Activated CD4-positive, CD25-positive, alpha-beta regulatory T cell treated with anti-CD3 and anti-CD28 coated beads, Interleukin-2, amount 50 U/mL, for 24 hours (primary cell): ENCODE measurements around the gene COPS8.

Experiments
- ATAC-seq, 2 donors: fragments of 150-1000 bp; cut with Tn5 transposase; one replicate each; pipeline ENCODE4 v1.10.0; 2021; ENCODE audit warnings: mild to moderate bottlenecking in 1 of 2, moderate library complexity in 1 of 2

The COPS8 gene

GRCh38 chr2:237132799-237133198, 47.1 kb downstream of the COPS8 start:
- no peak for ATAC-seq

- no peak for ATAC-seq
These were observed 48.9 kb downstream of the COPS8 start for GRCh38 chr2:237134321-237135230.

GRCh38 chr2:237136824-237137223, 51.1 kb downstream of the COPS8 start:
- ATAC-seq, result no peak

- ATAC-seq, result no peak
These were observed 52.1 kb downstream of the COPS8 start for GRCh38 chr2:237137626-237138323.

- ATAC-seq, result no peak
These were observed 53.5 kb downstream of the COPS8 start for GRCh38 chr2:237139123-237139675.

GRCh38 chr2:237140689-237141285, 55.1 kb downstream of the COPS8 start:
- ATAC-seq, result no peak

GRCh38 chr2:237141571-237142051, 55.9 kb downstream of the COPS8 start:
- no peak for ATAC-seq

- ATAC-seq, result no peak
These were observed 57.4 kb downstream of the COPS8 start for GRCh38 chr2:237143118-237143517.

GRCh38 chr2:237143676-237144440, 58.2 kb downstream of the COPS8 start:
- ATAC-seq, result no peak

GRCh38 chr2:237144516-237144915, 58.8 kb downstream of the COPS8 start:
- ATAC-seq, result no peak

- no peak for ATAC-seq
These were observed 61.6 kb downstream of the COPS8 start for GRCh38 chr2:237147317-237147716.

- ATAC-seq, result no peak
These were observed 62.9 kb downstream of the COPS8 start for GRCh38 chr2:237148624-237149023.

GRCh38 chr2:237149425-237149824, 63.7 kb downstream of the COPS8 start:
- peak; percentile 60 to 79 for ATAC-seq
